NT2/D1 (cell line): ENCODE measurements around the gene BCKDHA.

Source experiments
- YY1 ChIP-seq: IDR thresholded peaks from 2 replicates; pipeline ENCODE4 v1.6.1; 2011; ENCODE audit not compliant: insufficient read length, insufficient read depth
- ZNF274 ChIP-seq: IDR thresholded peaks from 2 replicates; pipeline ENCODE4 v1.6.1; 2011; ENCODE audit warnings: mild to moderate bottlenecking, low read depth, low read length

- TF ChIP-seq YY1: no peak
- no peak for TF ChIP-seq ZNF274
These were observed 1.5 kb downstream of the BCKDHA start for GRCh38 chr19:41399091-41399490.
